WTC11 (cell line): ENCODE data around the gene SPNS1. TPM values are rescaled to one million over a fixed set of nuclear protein-coding genes. Genes with fewer than 3 reads are reported as not detected.

ENCODE experiments used
- ATAC-seq: fragments of 200-7000 bp; cut with Tn5 transposase; 2 replicates; pipeline ENCODE4 v1.10.0; 2021; ENCODE audit warnings: mild to moderate bottlenecking, moderate library complexity
- CTCF ChIA-PET: fragments of 300-600 bp; sonication (Branson Sonifier 250); formaldehyde crosslinking; loops from one replicate; lab custom pipeline; 2021; ENCODE audit warnings: antibody characterized with exemption; lab: Charles Lee
- POLR2A ChIA-PET: fragments of 350-600 bp; sonication (Branson Sonifier 250); formaldehyde crosslinking; loops from one replicate; lab custom pipeline; 2021; ENCODE audit warnings: antibody characterized with exemption; lab: Charles Lee
- DNase-seq: peaks from one replicate; pipeline ENCODE4 v3.0.0; 2021; ENCODE audit warnings: low spot score
- H3K27ac Mint-ChIP-seq: 2 replicates; pipeline ENCODE4 v1.8.0; 2021; ENCODE audit warnings: mixed read lengths
- H3K27me3 Mint-ChIP-seq: 2 replicates; pipeline ENCODE4 v1.8.0; 2021; ENCODE audit warnings: low read depth, mild to moderate bottlenecking, moderate library complexity, mixed read lengths
- H3K36me3 Mint-ChIP-seq: 2 replicates; pipeline ENCODE4 v1.8.0; 2021; ENCODE audit warnings: mixed read lengths
- H3K4me1 Mint-ChIP-seq: 2 replicates; pipeline ENCODE4 v1.8.0; 2022; ENCODE audit warnings: mixed read lengths
- H3K4me3 Mint-ChIP-seq: 2 replicates; pipeline ENCODE4 v1.8.0; 2021; ENCODE audit warnings: mild to moderate bottlenecking, moderate library complexity, mixed read lengths
- H3K9me3 Mint-ChIP-seq: 2 replicates; pipeline ENCODE4 v1.8.0; 2021; ENCODE audit warnings: mixed read lengths
- ATF3 ChIP-seq: sonication (generic); formaldehyde crosslinking; conservative IDR thresholded peaks from 2 replicates; pipeline ENCODE4 v1.8.1; 2022; ENCODE audit warnings: mild to moderate bottlenecking, missing genetic modification reagents
- CTCF ChIP-seq: fragments of 200-600 bp; IDR thresholded peaks from 2 replicates; pipeline ENCODE4 v1.8.0; 2022; ENCODE audit warnings: antibody characterized with exemption
- E2F4 ChIP-seq: sonication (generic); formaldehyde crosslinking; IDR thresholded peaks from 2 replicates; pipeline ENCODE4 v1.8.1; 2022; ENCODE audit warnings: low read depth, mild to moderate bottlenecking, moderate library complexity, missing genetic modification reagents, borderline replicate concordance
- ETV6 ChIP-seq: sonication (generic); formaldehyde crosslinking; IDR thresholded peaks from 2 replicates; pipeline ENCODE4 v1.8.1; 2022; ENCODE audit warnings: mild to moderate bottlenecking, missing genetic modification reagents
- FOXJ3 ChIP-seq: sonication (generic); formaldehyde crosslinking; IDR thresholded peaks from 2 replicates; pipeline ENCODE4 v1.9.0; 2021; ENCODE audit warnings: missing genetic modification reagents, mild to moderate bottlenecking, borderline replicate concordance
- FOXK1 ChIP-seq: sonication (generic); formaldehyde crosslinking; IDR thresholded peaks from 2 replicates; pipeline ENCODE4 v1.8.0; 2022; ENCODE audit warnings: mild to moderate bottlenecking, moderate library complexity, missing genetic modification reagents
- GTF2I ChIP-seq: fragments of 250-450 bp; sonication (Bioruptor Pico); conservative IDR thresholded peaks from 2 replicates; pipeline ENCODE4 v1.4.0; 2021; ENCODE audit warnings: mild to moderate bottlenecking
- IRF1 ChIP-seq: sonication (generic); formaldehyde crosslinking; IDR thresholded peaks from 2 replicates; pipeline ENCODE4 v1.8.0; 2023; ENCODE audit warnings: missing genetic modification reagents
- IRF2 ChIP-seq: sonication (generic); formaldehyde crosslinking; IDR thresholded peaks from 2 replicates; pipeline ENCODE4 v1.8.0; 2022; ENCODE audit warnings: low read depth, missing genetic modification reagents, borderline replicate concordance
- JUN ChIP-seq: sonication (generic); formaldehyde crosslinking; IDR thresholded peaks from 2 replicates; pipeline ENCODE4 v1.8.0; 2023; ENCODE audit warnings: mild to moderate bottlenecking, missing genetic modification reagents
- MAX ChIP-seq: sonication (generic); formaldehyde crosslinking; IDR thresholded peaks from 2 replicates; pipeline ENCODE4 v1.8.0; 2022; ENCODE audit warnings: mild to moderate bottlenecking, missing genetic modification reagents
- MXD4 ChIP-seq: fragments of 250-450 bp; sonication (Bioruptor Pico); IDR thresholded peaks from 2 replicates; pipeline ENCODE4 v1.8.0; 2021; ENCODE audit warnings: mild to moderate bottlenecking, moderate library complexity, borderline replicate concordance
- NFATC4 ChIP-seq: fragments of 250-450 bp; sonication (Bioruptor Pico); IDR thresholded peaks from 2 replicates; pipeline ENCODE4 v1.9.0; 2021; ENCODE audit warnings: mild to moderate bottlenecking
- NFE2L1 ChIP-seq: sonication (generic); formaldehyde crosslinking; IDR thresholded peaks from 2 replicates; pipeline ENCODE4 v1.8.1; 2023; ENCODE audit warnings: missing genetic modification reagents
- NR1H2 ChIP-seq: sonication (generic); formaldehyde crosslinking; IDR thresholded peaks from 2 replicates; pipeline ENCODE4 v1.9.0; 2021; ENCODE audit warnings: mild to moderate bottlenecking, moderate library complexity, missing genetic modification reagents
- PRDM15 ChIP-seq: sonication (generic); formaldehyde crosslinking; IDR thresholded peaks from 2 replicates; pipeline ENCODE4 v1.8.0; 2022; ENCODE audit warnings: missing genetic modification reagents
- RORB ChIP-seq: fragments of 250-450 bp; sonication (Bioruptor Pico); IDR thresholded peaks from 2 replicates; pipeline ENCODE4 v1.9.0; 2021; ENCODE audit warnings: mild to moderate bottlenecking
- SOX15 ChIP-seq: fragments of 250-450 bp; sonication (Bioruptor Pico); IDR thresholded peaks from 2 replicates; pipeline ENCODE4 v1.9.0; 2021; ENCODE audit warnings: mild to moderate bottlenecking
- TCF7 ChIP-seq: sonication (generic); formaldehyde crosslinking; IDR thresholded peaks from 2 replicates; pipeline ENCODE4 v1.8.0; 2022; ENCODE audit warnings: mild to moderate bottlenecking, low read depth, missing genetic modification reagents, moderate library complexity
- ZBTB43 ChIP-seq: sonication (generic); formaldehyde crosslinking; IDR thresholded peaks from 2 replicates; pipeline ENCODE4 v1.8.1; 2023; ENCODE audit warnings: mild to moderate bottlenecking, missing genetic modification reagents
- ZNF219 ChIP-seq: sonication (generic); formaldehyde crosslinking; IDR thresholded peaks from 2 replicates; pipeline ENCODE4 v1.8.0; 2023; ENCODE audit warnings: missing genetic modification reagents, mild to moderate bottlenecking, borderline replicate concordance
- ZNF232 ChIP-seq: sonication (generic); formaldehyde crosslinking; IDR thresholded peaks from 2 replicates; pipeline ENCODE4 v1.8.0; 2022; ENCODE audit warnings: mild to moderate bottlenecking, missing genetic modification reagents
- ZNF671 ChIP-seq: fragments of 250-450 bp; sonication (Bioruptor Pico); IDR thresholded peaks from 2 replicates; pipeline ENCODE4 v1.8.0; 2021; ENCODE audit warnings: mild to moderate bottlenecking
- total RNA-seq: library from RNA; stranded (reverse); gene quantifications from 3 replicates; pipeline ENCODE4 v1.2.3, GENCODE V29; 2021

The SPNS1 gene
- total RNA-seq, 1 experiment from 2014 or later: 64.4 TPM

- TF ChIP-seq GTF2I (CRISPR knock-in tag) (no peak), E2F4 (CRISPR knock-in tag) (no peak), NR1H2 (no peak), MXD4 (CRISPR knock-in tag) (no peak), JUN (CRISPR knock-in tag) (no peak), ETV6 (CRISPR knock-in tag) (no peak), FOXK1 (CRISPR knock-in tag) (no peak), ZNF671 (CRISPR knock-in tag) (no peak)
These were observed 23.1 kb upstream of the SPNS1 start (continued) for GRCh38 chr16:28951410-28951943.

GRCh38 chr16:28958216-28958615, 16.4 kb upstream of the SPNS1 start:
- no peaks in the 10 kb centered on the region for H3K9me3 Mint-ChIP-seq
- no peaks in the 10 kb centered on the region for H3K4me1 Mint-ChIP-seq
- no peak overlapping the region for H3K4me3 Mint-ChIP-seq
- POLR2A ChIA-PET: no interaction called here
- no peak for ATAC-seq
- H3K27me3 Mint-ChIP-seq: no peaks in the 10 kb centered on the region
- CTCF ChIA-PET: no interaction called here
- no peak for TF ChIP-seq RORB (CRISPR knock-in tag)
- no peak for TF ChIP-seq SOX15 (CRISPR knock-in tag)
- no peak for TF ChIP-seq ZNF219
- no peak for TF ChIP-seq MAX (CRISPR knock-in tag)
- no peak for TF ChIP-seq CTCF
- TF ChIP-seq IRF2 (CRISPR knock-in tag): no peak
- no peak for TF ChIP-seq FOXJ3 (CRISPR knock-in tag)
- no peak for TF ChIP-seq NFATC4 (CRISPR knock-in tag)
- no peak for TF ChIP-seq ATF3 (CRISPR knock-in tag)
- TF ChIP-seq JUN (CRISPR knock-in tag): no peak
- TF ChIP-seq ZBTB43 (CRISPR knock-in tag): no peak
- TF ChIP-seq PRDM15 (CRISPR knock-in tag): no peak
- TF ChIP-seq TCF7 (CRISPR knock-in tag): no peak
- TF ChIP-seq ZNF232 (CRISPR knock-in tag): no peak
- no peak for TF ChIP-seq NFE2L1 (CRISPR knock-in tag)
- no peak for TF ChIP-seq IRF1 (CRISPR knock-in tag)
- no peak overlapping the region for H3K27ac Mint-ChIP-seq
- peaks cover 73% of the 10 kb centered on the region for H3K36me3 Mint-ChIP-seq
- DNase-seq: no peak
